C4-2B (cell line): ENCODE data around the gene MCOLN2.
"Not testable (repeated sequence)": the region's sequence is repeated elsewhere in the genome, so short reads cannot be mapped to it uniquely, and the experiment has no call there.

Experiments used
- H3K27ac ChIP-seq: fragments of 450-650 bp; 2 replicates; pipeline ENCODE4 v1.5.1; 2017
- ZFX ChIP-seq: fragments of 450-650 bp; IDR thresholded peaks from 2 replicates; pipeline ENCODE4 v1.6.1; 2017
- TF ChIP-seq, protein P1 (sequence below): fragments of 450-650 bp; conservative IDR thresholded peaks from 2 replicates; pipeline ENCODE4 v1.5.1; 2017; ENCODE audit warnings: mild to moderate bottlenecking

Gene MCOLN2

DNA sequence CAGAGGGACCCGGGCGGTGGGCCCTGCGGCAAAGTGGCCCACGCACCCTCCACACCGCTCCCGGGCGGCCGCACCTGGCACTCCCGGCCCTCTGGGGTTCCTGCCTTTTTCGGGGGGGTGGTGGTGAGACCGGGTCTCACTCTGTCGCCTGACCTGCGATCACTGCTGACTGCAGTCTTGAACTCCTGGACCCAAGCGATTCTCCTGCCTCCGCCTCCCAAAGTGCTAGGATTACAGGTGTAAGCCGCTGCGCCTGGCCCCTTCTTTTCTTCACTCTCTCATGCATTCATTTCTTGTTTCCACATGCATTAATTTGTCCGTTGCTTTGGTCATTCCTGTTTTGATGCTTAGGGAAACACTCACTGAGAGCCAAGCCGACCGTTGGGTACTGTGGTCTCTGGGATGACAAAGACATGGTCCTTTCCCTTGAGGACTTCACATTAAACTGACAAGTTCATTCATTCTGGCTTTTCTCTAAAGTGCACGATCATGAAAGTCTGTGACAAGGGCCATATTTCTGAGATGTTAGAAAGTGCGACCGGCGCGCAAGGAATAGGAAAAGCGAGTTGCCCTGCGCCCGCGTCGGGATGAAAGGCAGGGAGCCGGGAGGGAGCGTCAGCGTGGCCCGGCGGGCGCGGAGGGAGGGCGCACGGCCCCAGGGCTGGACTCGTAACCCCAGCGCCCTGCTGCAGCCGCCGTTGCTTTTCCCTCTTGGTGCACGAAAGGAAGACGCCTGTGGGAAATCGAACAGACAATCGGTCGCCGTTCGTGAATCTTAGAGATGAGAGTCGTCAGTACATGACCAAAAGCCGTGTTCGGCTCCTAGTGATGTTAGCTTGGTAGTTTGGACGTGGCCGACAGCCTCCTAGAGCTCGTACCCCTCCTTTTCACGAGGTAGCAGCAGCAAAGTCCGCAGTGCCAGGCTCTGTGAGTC, 1.0 kb upstream of the MCOLN2 start:
- TF ChIP-seq, protein P1, sequence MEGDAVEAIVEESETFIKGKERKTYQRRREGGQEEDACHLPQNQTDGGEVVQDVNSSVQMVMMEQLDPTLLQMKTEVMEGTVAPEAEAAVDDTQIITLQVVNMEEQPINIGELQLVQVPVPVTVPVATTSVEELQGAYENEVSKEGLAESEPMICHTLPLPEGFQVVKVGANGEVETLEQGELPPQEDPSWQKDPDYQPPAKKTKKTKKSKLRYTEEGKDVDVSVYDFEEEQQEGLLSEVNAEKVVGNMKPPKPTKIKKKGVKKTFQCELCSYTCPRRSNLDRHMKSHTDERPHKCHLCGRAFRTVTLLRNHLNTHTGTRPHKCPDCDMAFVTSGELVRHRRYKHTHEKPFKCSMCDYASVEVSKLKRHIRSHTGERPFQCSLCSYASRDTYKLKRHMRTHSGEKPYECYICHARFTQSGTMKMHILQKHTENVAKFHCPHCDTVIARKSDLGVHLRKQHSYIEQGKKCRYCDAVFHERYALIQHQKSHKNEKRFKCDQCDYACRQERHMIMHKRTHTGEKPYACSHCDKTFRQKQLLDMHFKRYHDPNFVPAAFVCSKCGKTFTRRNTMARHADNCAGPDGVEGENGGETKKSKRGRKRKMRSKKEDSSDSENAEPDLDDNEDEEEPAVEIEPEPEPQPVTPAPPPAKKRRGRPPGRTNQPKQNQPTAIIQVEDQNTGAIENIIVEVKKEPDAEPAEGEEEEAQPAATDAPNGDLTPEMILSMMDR: peak; percentile 12; the same call in 1 of the 2 replicates
- TF ChIP-seq ZFX: no peak
- peak overlapping the region; percentile 65; the same call in 1 of the 2 replicates for H3K27ac ChIP-seq

DNA sequence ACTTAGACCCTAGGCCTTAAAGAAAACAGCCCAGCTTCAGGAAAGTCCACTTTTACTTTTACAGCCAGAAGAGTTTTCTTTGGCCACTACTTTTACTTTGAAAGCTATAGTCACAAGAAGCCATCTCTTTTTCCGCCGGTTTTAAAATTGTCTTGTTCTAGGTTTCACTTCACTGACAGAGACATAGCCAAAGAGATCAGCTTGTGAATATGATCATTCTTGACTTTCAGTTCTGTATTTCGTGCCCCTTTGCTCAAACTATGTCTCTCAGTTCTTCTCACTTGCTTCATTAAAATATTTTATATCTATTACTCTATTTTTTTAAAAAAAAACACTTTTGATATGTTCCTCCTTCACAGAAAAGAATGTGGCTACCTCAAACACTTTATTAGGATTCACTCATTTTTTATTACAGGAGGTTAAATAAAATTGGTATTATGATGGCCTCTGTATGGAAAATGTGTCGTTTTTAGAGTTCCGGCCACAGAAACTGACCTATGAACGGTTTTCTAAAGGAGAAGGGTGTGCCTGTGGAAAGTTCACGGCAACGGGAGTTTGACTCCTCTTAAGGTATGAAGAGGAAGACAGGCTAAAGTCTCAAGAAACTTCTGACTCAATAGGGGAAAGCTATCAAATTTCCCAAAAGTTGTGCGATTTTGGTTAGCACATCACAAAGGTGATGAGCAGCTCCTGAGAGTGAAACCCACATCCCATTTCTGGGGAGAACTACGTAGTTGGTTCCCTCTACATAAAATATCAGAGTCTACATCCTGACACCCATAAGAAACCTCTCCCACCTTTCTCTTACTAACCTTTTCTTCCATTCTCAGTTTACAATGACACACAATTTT, 1.2 kb downstream of the MCOLN2 start:
- H3K27ac ChIP-seq: no peak overlapping the region
- TF ChIP-seq, protein P1: no peak
- TF ChIP-seq ZFX: no peak

DNA sequence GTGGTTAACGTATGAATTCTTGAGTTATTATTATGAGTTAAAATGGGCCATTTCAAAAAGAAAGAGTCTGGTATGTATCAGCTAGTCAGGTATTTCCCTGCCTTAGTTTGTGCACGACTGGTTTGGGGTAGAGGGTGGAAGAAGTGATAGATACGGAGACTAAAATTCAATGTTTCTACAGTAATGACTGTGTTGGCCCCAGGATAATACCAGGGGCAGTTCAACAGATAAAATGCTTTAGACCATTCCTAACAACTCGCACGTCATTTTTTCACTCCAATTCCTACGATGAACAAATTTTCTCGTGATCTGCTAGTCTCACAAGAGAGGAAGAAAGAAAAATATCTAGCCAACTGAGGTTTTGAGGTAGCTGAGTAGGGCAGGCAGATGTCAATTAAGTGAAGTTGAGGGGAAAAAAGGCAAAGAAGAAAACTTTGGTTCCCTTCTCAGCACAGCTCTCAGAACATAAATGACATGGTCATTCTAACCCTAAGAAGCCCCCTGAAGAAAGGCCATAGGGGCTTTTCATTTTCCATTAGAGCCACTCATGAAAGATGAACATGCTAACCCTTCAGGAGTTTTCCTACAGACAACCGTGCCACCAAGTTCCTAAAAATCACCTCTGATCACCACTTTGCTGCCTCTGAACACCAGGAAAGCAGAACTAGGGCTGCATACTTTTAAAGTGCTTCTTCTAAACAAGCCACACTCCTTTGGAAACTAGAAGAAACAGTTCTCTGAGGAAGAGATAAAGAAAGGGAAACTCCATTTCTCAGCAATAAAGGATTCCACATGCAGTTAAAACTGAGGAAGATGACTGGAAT, 5.6 kb downstream of the MCOLN2 start:
- H3K27ac ChIP-seq: no peak overlapping the region
- no peak for TF ChIP-seq ZFX
- TF ChIP-seq, protein P1: no peak

DNA sequence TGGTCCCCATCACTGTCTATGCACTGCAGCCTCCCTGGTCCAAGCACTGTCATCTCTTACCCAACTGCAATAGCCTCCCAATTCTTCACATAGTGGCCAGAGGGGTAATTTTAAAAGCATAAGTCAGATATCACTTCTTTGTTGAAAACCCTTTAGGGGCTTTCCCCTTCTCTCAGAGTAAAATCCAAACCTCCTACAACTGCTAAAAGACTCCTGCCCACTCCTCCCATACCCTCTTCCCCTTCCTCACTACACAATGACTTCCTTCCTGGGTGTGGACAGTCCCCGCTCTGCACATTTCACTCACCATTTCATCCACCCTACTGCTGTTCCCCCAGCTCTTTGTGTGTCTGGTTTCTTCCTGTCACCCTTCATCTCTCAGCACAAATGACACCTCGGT, 8.3 kb downstream of the MCOLN2 start:
- no peak for TF ChIP-seq ZFX
- TF ChIP-seq, protein P1: no peak
- H3K27ac ChIP-seq: no peak overlapping the region

DNA sequence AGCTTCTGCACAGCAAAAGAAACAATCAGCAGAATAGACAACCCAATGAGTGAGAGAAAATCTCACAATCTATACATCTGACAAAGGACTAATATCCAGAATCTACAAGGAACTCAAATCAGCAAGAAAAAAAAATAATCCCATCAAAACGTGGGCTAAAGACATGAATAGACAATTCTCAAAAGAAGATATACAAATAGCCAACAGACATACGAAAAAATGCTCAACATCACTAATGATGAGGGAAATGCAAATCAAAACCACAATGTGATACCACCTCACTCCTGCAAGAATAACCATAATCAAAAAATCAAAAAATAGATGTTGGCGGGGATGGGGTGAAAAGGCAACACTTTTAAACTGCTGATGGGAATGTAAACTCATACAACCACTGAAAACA, 10.4 kb downstream of the MCOLN2 start:
- not testable (repeated sequence) for H3K27ac ChIP-seq

DNA sequence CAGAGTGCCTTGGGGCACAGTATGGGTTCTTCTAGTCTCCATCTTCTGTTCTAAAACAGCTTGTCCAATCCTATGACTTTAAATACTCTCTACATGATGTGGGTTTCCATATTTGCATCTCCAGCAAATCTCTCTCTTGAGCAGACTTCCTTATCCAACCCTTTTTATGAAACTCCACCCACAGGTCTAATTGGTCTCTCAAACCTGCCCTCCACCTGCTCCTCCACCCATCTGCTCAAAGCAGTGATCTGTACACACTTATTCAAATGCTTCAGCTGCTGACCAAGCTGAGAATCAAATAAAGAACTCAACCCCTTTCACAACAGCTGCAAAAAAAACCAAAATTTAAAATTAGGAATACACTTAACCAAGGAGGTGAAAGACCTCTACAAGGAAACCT, 11.5 kb downstream of the MCOLN2 start:
- TF ChIP-seq, protein P1: no peak
- TF ChIP-seq ZFX: no peak
- H3K27ac ChIP-seq: no peak overlapping the region

DNA sequence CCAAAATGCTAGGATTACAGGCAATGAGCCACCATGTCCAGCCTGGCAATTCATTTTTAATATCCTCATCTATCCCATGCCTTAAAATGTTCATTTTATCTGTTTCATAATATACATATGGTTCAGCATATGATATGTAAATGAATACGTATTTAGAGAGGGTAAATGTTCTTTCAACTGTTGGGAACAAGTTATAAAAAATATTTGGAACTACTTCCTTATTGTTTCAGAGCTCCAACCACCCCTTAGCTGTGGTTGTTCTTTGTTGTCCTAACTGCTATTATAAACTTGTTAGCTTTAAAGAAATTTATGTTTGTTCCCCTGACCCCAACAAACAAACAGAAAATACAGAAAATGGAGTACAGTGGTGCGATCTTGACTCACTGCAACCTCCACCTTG, 14.5 kb downstream of the MCOLN2 start:
- no peak for TF ChIP-seq ZFX
- H3K27ac ChIP-seq: no peak overlapping the region
